Neural cell (in vitro differentiated cells): ENCODE measurements around the gene PNKD. TPM values are rescaled to one million over a fixed set of nuclear protein-coding genes. Genes with fewer than 3 reads are reported as not detected.

Experiments used
- H2AFZ ChIP-seq: fragments of 200-600, 300-800 bp; sonication (generic), shearing (Covaris generic); 2 replicates; pipeline ENCODE4 v1.6.0; 2014; ENCODE audit warnings: low read depth, mild to moderate bottlenecking, antibody characterized with exemption, low read length, moderate library complexity
- H3F3A ChIP-seq: fragments of 200-600 bp; shearing (Covaris generic); 2 replicates; pipeline ENCODE4 v1.6.1; 2016; ENCODE audit warnings: mild to moderate bottlenecking, moderate library complexity, mixed read lengths, antibody characterized with exemption, low read length; ENCODE audit not compliant: insufficient read depth, poor library complexity, severe bottlenecking
- H3K27ac ChIP-seq: fragments of 200-600, 300-800 bp; sonication (generic), shearing (Covaris generic); 2 replicates; pipeline ENCODE4 v1.5.1; 2014; ENCODE audit warnings: mild to moderate bottlenecking, low read length, moderate library complexity
- H3K27me3 ChIP-seq: fragments of 300-800, 200-600 bp; sonication (generic), shearing (Covaris generic); 2 replicates; pipeline ENCODE4 v1.6.0; 2014; ENCODE audit warnings: mild to moderate bottlenecking, low read depth, low read length, moderate library complexity; ENCODE audit not compliant: insufficient read depth
- H3K36me3 ChIP-seq: fragments of 300-800, 200-600 bp; sonication (generic), shearing (Covaris generic); 2 replicates; pipeline ENCODE4 v1.5.1; 2014; ENCODE audit warnings: mild to moderate bottlenecking, antibody characterized with exemption, low read length, moderate library complexity; ENCODE audit not compliant: insufficient read depth
- H3K4me2 ChIP-seq: fragments of 300-800, 200-600 bp; sonication (generic), shearing (Covaris generic); 2 replicates; pipeline ENCODE4 v1.6.0; 2014; ENCODE audit warnings: mild to moderate bottlenecking, low read length
- H3K4me3 ChIP-seq: fragments of 300-800, 200-600 bp; sonication (generic), shearing (Covaris generic); 2 replicates; pipeline ENCODE4 v1.5.1; 2014; ENCODE audit warnings: mild to moderate bottlenecking, low read length, moderate library complexity
- H3K79me2 ChIP-seq: fragments of 200-600 bp; shearing (Covaris generic); replicated peaks from 2 replicates; pipeline ENCODE4 v1.6.0; 2014; ENCODE audit warnings: mild to moderate bottlenecking, low read length, moderate library complexity; ENCODE audit not compliant: insufficient read depth
- H3K9ac ChIP-seq: fragments of 300-800, 200-600 bp; sonication (generic), shearing (Covaris generic); 2 replicates; pipeline ENCODE4 v1.6.1; 2016; ENCODE audit warnings: mild to moderate bottlenecking, low read length, mixed read lengths
- H3K9me2 ChIP-seq: fragments of 200-600 bp; shearing (Covaris generic); 2 replicates; pipeline ENCODE4 v1.6.1; 2016; ENCODE audit warnings: mild to moderate bottlenecking, low read length, mixed read lengths; ENCODE audit not compliant: insufficient read depth
- H3K9me3 ChIP-seq: fragments of 200-600, 300-800 bp; sonication (generic), shearing (Covaris generic); 2 replicates; pipeline ENCODE4 v1.6.1; 2016; ENCODE audit warnings: mild to moderate bottlenecking, mixed run types, low read length, moderate library complexity, mixed read lengths
- H4K20me1 ChIP-seq: fragments of 200-600 bp; shearing (Covaris generic); 2 replicates; pipeline ENCODE4 v1.6.1; 2016; ENCODE audit warnings: mild to moderate bottlenecking, mixed run types; ENCODE audit not compliant: insufficient read depth
- CTCF ChIP-seq: fragments of 450-650 bp; IDR thresholded peaks from 2 replicates; pipeline ENCODE4 v1.5.1; 2014; ENCODE audit warnings: antibody characterized with exemption, mild to moderate bottlenecking, moderate library complexity; ENCODE audit not compliant: poor library complexity, severe bottlenecking
- EP300 ChIP-seq: fragments of 450-650 bp; conservative IDR thresholded peaks from 2 replicates; pipeline ENCODE4 v1.6.1; 2014; ENCODE audit warnings: antibody characterized with exemption, mild to moderate bottlenecking, moderate library complexity; ENCODE audit not compliant: poor library complexity, severe bottlenecking
- EZH2 ChIP-seq: fragments of 200-600, 300-800 bp; shearing (Covaris generic), sonication (generic); IDR thresholded peaks from 2 replicates; pipeline ENCODE4 v1.6.1; 2014; ENCODE audit warnings: antibody characterized with exemption, low read length, borderline replicate concordance, mild to moderate bottlenecking; ENCODE audit not compliant: insufficient read depth, poor library complexity, severe bottlenecking
- MXI1 ChIP-seq: fragments of 450-650 bp; conservative IDR thresholded peaks from 2 replicates; pipeline ENCODE4 v1.6.1; 2014; ENCODE audit warnings: antibody characterized with exemption, mild to moderate bottlenecking; ENCODE audit not compliant: poor library complexity, severe bottlenecking
- POLR2AphosphoS5 ChIP-seq: IDR thresholded peaks from 2 replicates; pipeline ENCODE4 v1.6.1; 2012
- RAD21 ChIP-seq: fragments of 450-650 bp; conservative IDR thresholded peaks from 2 replicates; pipeline ENCODE4 v1.6.1; 2014; ENCODE audit warnings: antibody characterized with exemption, mild to moderate bottlenecking, moderate library complexity
- REST ChIP-seq: IDR thresholded peaks from 2 replicates; pipeline ENCODE4 v1.6.1; 2012; ENCODE audit warnings: borderline replicate concordance
- SMC3 ChIP-seq: fragments of 450-650 bp; conservative IDR thresholded peaks from 2 replicates; pipeline ENCODE4 v1.6.1; 2014; ENCODE audit warnings: antibody characterized with exemption, mild to moderate bottlenecking, moderate library complexity; ENCODE audit not compliant: poor library complexity
- TAF1 ChIP-seq: IDR thresholded peaks from 2 replicates; pipeline ENCODE4 v1.6.1; 2012; ENCODE audit warnings: low read depth
- polyA plus RNA-seq: library from polyadenylated mRNA; depleted of rRNA; stranded (reverse); fragments of >200 nt; gene quantifications from 2 replicates; pipeline ENCODE4 v1.2.3, GENCODE V29; 2014

The PNKD gene
- polyA plus RNA-seq, 1 donor from 2014 or later = 59.7 TPM

GRCh38 chr2:218282173-218282991 is 12.1 kb downstream of the PNKD start (continued):
- TF ChIP-seq MXI1 (no peak), RAD21 (no peak), EP300 (no peak)

- no peak overlapping the region for H3K4me2 ChIP-seq
Measured at GRCh38 chr2:218284106-218284811, 13.9 kb downstream of the PNKD start.

More at GRCh38 chr2:218284106-218284811, 13.9 kb downstream of the PNKD start:
- Histone ChIP-seq H3K9me2 (no peaks in the 10 kb centered on the region), H3K9me3 (no peaks in the 10 kb centered on the region), H3F3A (no peaks in the 10 kb centered on the region), H3K79me2 (no peaks in the 10 kb centered on the region), H3K4me3 (no peak overlapping the region), H4K20me1 (no peaks in the 10 kb centered on the region), H3K36me3 (no peaks in the 10 kb centered on the region), H3K27me3 (no peaks in the 10 kb centered on the region), H2AFZ (no peak overlapping the region), H3K9ac (no peak overlapping the region), H3K27ac (no peak overlapping the region)
- no peak for TF ChIP-seq POLR2AphosphoS5
- no peak for TF ChIP-seq REST
- TF ChIP-seq CTCF = no peak
- no peak for TF ChIP-seq TAF1
- TF ChIP-seq EP300 = no peak
- TF ChIP-seq EZH2 = no peak
- no peak for TF ChIP-seq MXI1
- no peak for TF ChIP-seq RAD21
- no peak for TF ChIP-seq SMC3
